Measurements from ENCODE around the gene OVOL2.

Gene OVOL2

DNA sequence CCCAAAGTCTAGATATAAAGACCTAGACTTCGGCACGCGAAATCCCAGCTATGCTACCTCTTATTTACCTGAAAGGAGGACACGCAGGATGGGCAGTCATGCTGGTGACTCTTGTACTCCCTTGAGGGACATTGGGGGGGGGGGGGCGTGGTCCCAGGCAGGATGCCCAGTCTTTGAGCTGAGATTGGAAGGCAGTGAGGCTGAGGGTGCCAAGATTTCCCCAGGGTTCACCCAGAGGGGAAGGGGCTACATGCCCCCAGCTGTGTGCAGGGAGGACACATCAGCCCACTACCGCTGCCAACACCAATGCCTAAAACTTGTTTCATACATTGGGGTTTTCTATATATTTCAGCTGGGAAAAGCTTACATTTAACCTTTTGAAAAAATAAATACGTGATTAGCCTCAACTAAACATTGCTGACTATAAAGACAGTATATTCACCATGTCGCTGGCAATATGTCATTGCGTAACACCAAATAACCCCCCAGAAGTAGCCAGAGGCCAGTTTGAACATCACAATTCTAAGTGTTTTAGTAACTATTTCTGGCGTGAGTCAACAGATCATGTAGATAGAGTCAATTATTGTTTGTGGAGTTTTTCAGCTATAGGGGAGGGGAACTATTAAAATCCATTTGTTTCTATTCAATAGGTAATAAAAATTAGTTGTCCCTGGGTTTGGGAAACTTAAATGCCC lies 67.3 kb downstream of the OVOL2 start:
- Histone ChIP-seq H4K91ac (ENCODE audit: low read length) (no peak overlapping the region), H3K27ac (ENCODE audit: low read length, poor library complexity, severe bottlenecking) (no peak overlapping the region), H4K8ac (ENCODE audit: low read length) (no peak overlapping the region), H3K4me1 (ENCODE audit: control insufficient read depth, insufficient read depth, low read depth, low read length) (peaks cover 3% of the 10 kb centered on the region), H2BK120ac (ENCODE audit: low read depth, low read length) (no peak overlapping the region), H3K27me3 (ENCODE audit: control insufficient read depth in 1 of 2, insufficient read depth in 1 of 2, low read length in 2 of 2) (no peaks in the 10 kb centered on the region), H3K9me3 (ENCODE audit: control insufficient read depth, low read length) (no peaks in the 10 kb centered on the region), H3K9ac (ENCODE audit: low read length) (no peak overlapping the region), H3K4ac (ENCODE audit: low read depth in 1 of 2, low read length in 2 of 2) (no peak overlapping the region), H3K4me3 (ENCODE audit: insufficient read depth in 1 of 2, low read depth in 1 of 2, low read length in 2 of 2) (no peak overlapping the region), H2AK5ac (ENCODE audit: low read length, severe bottlenecking) (no peak overlapping the region), H2BK12ac (ENCODE audit: low read length in 2 of 2) (no peak overlapping the region), H2BK15ac (ENCODE audit: low read depth, poor library complexity, severe bottlenecking) (no peak overlapping the region), H2AFZ (ENCODE audit: low read depth, low read length) (no peak overlapping the region), H3K4me2 (ENCODE audit: low read length, poor library complexity, severe bottlenecking) (no peak overlapping the region), H3K23ac (ENCODE audit: low read length in 2 of 2) (no peak overlapping the region), H2BK5ac (ENCODE audit: low read depth, low read length, poor library complexity, severe bottlenecking) (no peak overlapping the region), H3K79me1 (replicated peaks; ENCODE audit: low read length, poor library complexity, severe bottlenecking) (peaks cover 16% of the 10 kb centered on the region), H3K36me3 (ENCODE audit: control insufficient read depth in 1 of 2, insufficient read depth in 2 of 2, low read depth in 1 of 2, low read length in 2 of 2) (peaks cover 9 to 32% of the 10 kb centered on the region in 2 experiments), H3K18ac (ENCODE audit: low read depth in 1 of 2, low read length in 2 of 2) (peak overlapping the region in 1 of 2 experiments; percentile 52), H3K14ac (ENCODE audit: low read length in 2 of 2) (no peak overlapping the region)
- WGBS = 82% methylated on average over 5 of the region's 10 CpGs
- DNase-seq = peak; percentile 72

DNA sequence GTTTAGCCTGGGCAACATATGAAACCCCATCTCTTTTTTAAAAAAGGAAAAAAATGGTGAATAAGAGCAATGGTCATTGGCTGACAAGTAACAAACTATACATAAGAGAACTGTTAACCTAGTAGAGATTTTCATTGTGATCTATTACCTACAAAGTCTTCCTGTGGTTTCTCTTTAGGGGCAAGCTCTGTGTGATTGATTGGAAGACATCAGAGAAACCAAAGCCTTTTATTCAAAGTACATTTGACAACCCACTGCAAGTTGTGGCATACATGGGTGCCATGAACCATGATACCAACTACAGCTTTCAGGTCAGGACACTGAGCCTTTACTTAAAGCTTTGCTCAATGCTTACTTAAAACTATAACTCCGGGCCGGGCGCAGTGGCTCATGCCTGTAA lies 69.7 kb downstream of the OVOL2 start:
- H3K79me1 ChIP-seq (replicated peaks; ENCODE audit: low read length, poor library complexity, severe bottlenecking) = peaks cover 18% of the 10 kb centered on the region
- H2BK5ac ChIP-seq (ENCODE audit: low read depth, low read length, poor library complexity, severe bottlenecking) = no peak overlapping the region
- H2BK120ac ChIP-seq (ENCODE audit: low read depth, low read length) = no peak overlapping the region
- no peak overlapping the region for H3K27ac ChIP-seq (ENCODE audit: low read length, poor library complexity, severe bottlenecking)
- H3K36me3 ChIP-seq (ENCODE audit: control insufficient read depth in 1 of 2, insufficient read depth in 2 of 2, low read depth in 1 of 2, low read length in 2 of 2) = peaks cover 9 to 39% of the 10 kb centered on the region in 2 experiments
- no peak overlapping the region for H2AFZ ChIP-seq (ENCODE audit: low read depth, low read length)
- peaks cover 3% of the 10 kb centered on the region for H3K4me1 ChIP-seq (ENCODE audit: control insufficient read depth, insufficient read depth, low read depth, low read length)
- H2AK5ac ChIP-seq (ENCODE audit: low read length, severe bottlenecking) = no peak overlapping the region
- no peak overlapping the region for H4K91ac ChIP-seq (ENCODE audit: low read length)
- 100% methylated on average over 3 of the region's 3 CpGs for WGBS
- no peak overlapping the region for H3K18ac ChIP-seq (ENCODE audit: low read depth in 1 of 2, low read length in 2 of 2)
- no peak overlapping the region for H3K9ac ChIP-seq (ENCODE audit: low read length)
- no peaks in the 10 kb centered on the region for H3K27me3 ChIP-seq (ENCODE audit: control insufficient read depth in 1 of 2, insufficient read depth in 1 of 2, low read length in 2 of 2)
- H2BK12ac ChIP-seq (ENCODE audit: low read length in 2 of 2) = no peak overlapping the region
- no peaks in the 10 kb centered on the region for H3K9me3 ChIP-seq (ENCODE audit: control insufficient read depth, low read length)
- no peak for DNase-seq
- no peak overlapping the region for H3K4ac ChIP-seq (ENCODE audit: low read depth in 1 of 2, low read length in 2 of 2)
- no peak overlapping the region for H4K8ac ChIP-seq (ENCODE audit: low read length)
- H2BK15ac ChIP-seq (ENCODE audit: low read depth, poor library complexity, severe bottlenecking) = no peak overlapping the region
- H3K23ac ChIP-seq (ENCODE audit: low read length in 2 of 2) = no peak overlapping the region
- no peak overlapping the region for H3K4me3 ChIP-seq (ENCODE audit: insufficient read depth in 1 of 2, low read depth in 1 of 2, low read length in 2 of 2)
- no peak overlapping the region for H3K4me2 ChIP-seq (ENCODE audit: low read length, poor library complexity, severe bottlenecking)
- H3K14ac ChIP-seq (ENCODE audit: low read length in 2 of 2) = no peak overlapping the region

DNA sequence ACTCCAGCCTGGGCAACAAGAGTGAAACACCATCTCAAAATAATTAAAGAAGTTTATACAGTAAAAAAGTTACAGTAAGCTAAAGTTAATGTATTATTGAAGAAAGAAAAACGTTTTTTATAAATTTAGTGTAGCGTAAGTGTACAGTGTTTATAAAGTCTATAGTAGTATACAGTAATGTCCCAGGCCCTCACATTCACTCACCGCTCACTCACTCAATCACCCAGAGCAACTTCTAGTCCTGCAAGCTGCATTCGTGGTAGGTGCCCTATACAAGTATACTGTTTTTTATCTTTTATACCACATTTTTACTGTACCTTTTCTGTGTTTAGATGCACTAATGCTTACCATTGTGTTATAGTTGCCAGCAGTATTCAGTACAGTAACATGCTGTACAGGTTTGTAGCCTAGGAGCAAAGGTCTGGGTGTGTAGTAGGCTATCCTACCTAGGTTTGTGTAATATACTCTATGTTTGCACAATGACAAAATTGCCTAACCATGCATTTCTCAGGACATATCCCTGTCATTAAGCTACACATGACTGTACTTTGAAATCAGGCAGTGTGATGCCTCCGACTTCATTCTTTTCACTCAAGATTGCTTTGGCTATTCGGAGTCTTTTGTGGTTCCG lies 72.2 kb downstream of the OVOL2 start:
- H4K8ac ChIP-seq (ENCODE audit: low read length) = no peak overlapping the region
- no peak overlapping the region for H4K91ac ChIP-seq (ENCODE audit: low read length)
- H3K14ac ChIP-seq (ENCODE audit: low read length in 2 of 2) = no peak overlapping the region
- H3K4me1 ChIP-seq (ENCODE audit: control insufficient read depth, insufficient read depth, low read depth, low read length) = no peaks in the 10 kb centered on the region
- H3K4ac ChIP-seq (ENCODE audit: low read depth in 1 of 2, low read length in 2 of 2) = no peak overlapping the region
- no peak overlapping the region for H3K18ac ChIP-seq (ENCODE audit: low read depth in 1 of 2, low read length in 2 of 2)
- DNase-seq = no peak
- no peak overlapping the region for H2BK120ac ChIP-seq (ENCODE audit: low read depth, low read length)
- H2AFZ ChIP-seq (ENCODE audit: low read depth, low read length) = no peak overlapping the region
- H3K79me1 ChIP-seq (replicated peaks; ENCODE audit: low read length, poor library complexity, severe bottlenecking) = peaks cover 18% of the 10 kb centered on the region
- no peak overlapping the region for H2BK15ac ChIP-seq (ENCODE audit: low read depth, poor library complexity, severe bottlenecking)
- H3K27me3 ChIP-seq (ENCODE audit: control insufficient read depth in 1 of 2, insufficient read depth in 1 of 2, low read length in 2 of 2) = no peaks in the 10 kb centered on the region
- H2BK12ac ChIP-seq (ENCODE audit: low read length in 2 of 2) = no peak overlapping the region
- peaks cover 9 to 49% of the 10 kb centered on the region in 2 experiments for H3K36me3 ChIP-seq (ENCODE audit: control insufficient read depth in 1 of 2, insufficient read depth in 2 of 2, low read depth in 1 of 2, low read length in 2 of 2)
- no peak overlapping the region for H3K4me2 ChIP-seq (ENCODE audit: low read length, poor library complexity, severe bottlenecking)
- no peak overlapping the region for H3K23ac ChIP-seq (ENCODE audit: low read length in 2 of 2)
- H2AK5ac ChIP-seq (ENCODE audit: low read length, severe bottlenecking) = no peak overlapping the region
- no peak overlapping the region for H3K4me3 ChIP-seq (ENCODE audit: insufficient read depth in 1 of 2, low read depth in 1 of 2, low read length in 2 of 2)
- 99% methylated on average over 5 of the region's 7 CpGs for WGBS
- H3K9ac ChIP-seq (ENCODE audit: low read length) = no peak overlapping the region
- no peak overlapping the region for H3K27ac ChIP-seq (ENCODE audit: low read length, poor library complexity, severe bottlenecking)
- H3K9me3 ChIP-seq (ENCODE audit: control insufficient read depth, low read length) = no peaks in the 10 kb centered on the region
- H2BK5ac ChIP-seq (ENCODE audit: low read depth, low read length, poor library complexity, severe bottlenecking) = no peak overlapping the region

DNA sequence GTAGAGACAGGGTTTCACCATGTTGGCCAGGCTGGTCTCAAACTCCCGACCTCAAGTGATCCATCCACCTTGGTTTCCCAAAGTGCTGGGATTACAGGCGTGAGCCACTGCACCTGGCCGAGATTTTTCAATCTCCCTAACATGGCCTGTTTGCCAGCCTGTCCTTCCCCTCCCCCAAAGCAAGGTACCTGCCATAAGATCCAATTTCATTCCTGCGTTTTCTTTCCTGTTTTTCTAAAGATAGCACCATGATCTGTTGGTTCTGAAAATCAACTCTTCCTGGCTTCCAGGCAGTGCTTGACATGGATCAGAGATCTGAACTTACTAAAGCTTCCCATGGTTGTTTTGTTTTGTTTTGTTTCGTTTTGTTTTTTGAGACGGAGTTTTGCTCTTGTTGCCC lies 81.4 kb downstream of the OVOL2 start:
- Histone ChIP-seq H2BK15ac (ENCODE audit: low read depth, poor library complexity, severe bottlenecking) (no peak overlapping the region), H3K27me3 (ENCODE audit: control insufficient read depth in 1 of 2, insufficient read depth in 1 of 2, low read length in 2 of 2) (no peaks in the 10 kb centered on the region), H3K14ac (ENCODE audit: low read length in 2 of 2) (no peak overlapping the region), H2AFZ (ENCODE audit: low read depth, low read length) (no peak overlapping the region), H3K4ac (ENCODE audit: low read depth in 1 of 2, low read length in 2 of 2) (no peak overlapping the region), H2AK5ac (ENCODE audit: low read length, severe bottlenecking) (no peak overlapping the region), H3K36me3 (ENCODE audit: control insufficient read depth in 1 of 2, insufficient read depth in 2 of 2, low read depth in 1 of 2, low read length in 2 of 2) (peaks cover 10 to 36% of the 10 kb centered on the region in 2 experiments), H2BK120ac (ENCODE audit: low read depth, low read length) (no peak overlapping the region), H3K4me3 (ENCODE audit: insufficient read depth in 1 of 2, low read depth in 1 of 2, low read length in 2 of 2) (no peak overlapping the region), H4K8ac (ENCODE audit: low read length) (no peak overlapping the region), H4K91ac (ENCODE audit: low read length) (no peak overlapping the region), H3K18ac (ENCODE audit: low read depth in 1 of 2, low read length in 2 of 2) (no peak overlapping the region), H3K4me2 (ENCODE audit: low read length, poor library complexity, severe bottlenecking) (no peak overlapping the region), H3K9me3 (ENCODE audit: control insufficient read depth, low read length) (no peaks in the 10 kb centered on the region), H3K4me1 (ENCODE audit: control insufficient read depth, insufficient read depth, low read depth, low read length) (peaks cover 4% of the 10 kb centered on the region), H3K23ac (ENCODE audit: low read length in 2 of 2) (no peak overlapping the region), H3K79me1 (replicated peaks; ENCODE audit: low read length, poor library complexity, severe bottlenecking) (peaks cover 20% of the 10 kb centered on the region), H3K9ac (ENCODE audit: low read length) (no peak overlapping the region), H2BK12ac (ENCODE audit: low read length in 2 of 2) (no peak overlapping the region), H3K27ac (ENCODE audit: low read length, poor library complexity, severe bottlenecking) (no peak overlapping the region), H2BK5ac (ENCODE audit: low read depth, low read length, poor library complexity, severe bottlenecking) (no peak overlapping the region)
- no peak for DNase-seq
- 98% methylated on average over 6 of the region's 6 CpGs for WGBS

All from mesenchymal stem cell (in vitro differentiated cells and primary cell).